Camera-type eye (tissue), 1 donor: ENCODE data around the gene CXCR1. TPM values are rescaled to one million over a fixed set of nuclear protein-coding genes. Genes with fewer than 3 reads are reported as not detected.

Experiments
- total RNA-seq: library from RNA; depleted of rRNA; stranded (reverse); fragments of >200 nt; gene quantifications from one replicate; pipeline ENCODE4 v1.2.3, GENCODE V29; 2014

The CXCR1 gene
- 0.33 TPM for total RNA-seq

DNA sequence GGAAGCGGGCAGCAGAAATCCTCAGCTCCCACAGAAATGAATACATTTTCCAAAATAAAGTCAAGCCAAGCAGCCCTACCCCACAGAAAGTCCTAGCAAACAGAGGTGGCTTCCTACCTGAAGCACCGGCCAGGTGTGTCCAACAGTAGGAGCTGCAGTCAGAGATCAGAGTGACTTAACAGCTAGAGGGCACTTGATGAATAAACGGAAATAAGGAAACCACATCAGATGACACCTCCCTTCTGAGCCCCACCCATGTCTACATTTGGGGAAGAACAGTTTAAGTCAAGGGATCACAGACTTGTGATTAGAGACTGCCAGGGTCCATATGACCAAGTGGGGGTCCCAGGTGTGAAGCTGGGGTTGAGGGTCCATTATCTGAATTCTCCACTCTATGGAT lies at the start of gene CXCR1:
CXCR1 (minus strand) TSS at position 172 of the 400 bp plus-strand sequence. CDS start 1,751 bp downstream, outside the sequence.

DNA sequence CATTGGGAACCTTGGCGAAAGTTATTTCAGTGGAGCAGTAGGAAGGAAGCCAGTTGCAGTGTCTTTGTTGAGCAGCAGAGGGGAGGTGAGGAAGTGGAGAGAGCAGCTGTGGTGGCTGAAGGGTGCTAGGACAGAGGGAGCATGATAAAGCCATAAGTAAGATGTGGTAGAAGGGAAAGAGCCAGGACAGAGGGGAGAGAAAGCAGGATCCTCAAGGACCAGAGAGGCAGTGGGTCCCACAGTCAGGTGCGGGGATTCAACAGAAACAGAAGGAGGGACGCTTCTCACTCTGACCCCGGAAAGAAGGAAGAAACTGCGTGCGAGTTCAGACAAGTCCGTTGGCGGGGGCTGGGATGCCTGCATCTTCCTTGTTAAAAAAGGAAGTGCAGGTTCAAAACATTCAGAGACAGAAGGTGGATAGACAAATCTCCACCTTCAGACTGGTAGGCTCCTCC lies 41.1 kb downstream of the CXCR1 start, which contains the start of gene CXCR2:
CXCR2 (plus strand) TSS at position 403 of the 455 bp plus-strand sequence. CDS start 8,774 bp downstream, outside the sequence.

Other genes starting within 250 kb of the CXCR1 start
- gene TNS1, start 164.0 kb downstream of the CXCR1 start, total RNA-seq, result 132 TPM
- not detected for gene RUFY4, start 97.7 kb downstream of the CXCR1 start, total RNA-seq
- 0.99 TPM for gene CXCR2, start 40.9 kb downstream of the CXCR1 start, total RNA-seq
- 138 TPM for gene ARPC2, start 50.2 kb upstream of the CXCR1 start, total RNA-seq
- not detected for gene GPBAR1, start 94.1 kb upstream of the CXCR1 start, total RNA-seq
- gene AAMP, start 103.2 kb upstream of the CXCR1 start, total RNA-seq, result 126 TPM
- 26.2 TPM for gene PNKD, start 103.6 kb upstream of the CXCR1 start, total RNA-seq
- 56.5 TPM for gene TMBIM1, start 125.5 kb upstream of the CXCR1 start, total RNA-seq
- gene CATIP, start 189.9 kb upstream of the CXCR1 start, total RNA-seq, result not detected
- 7.8 TPM for gene SLC11A1, start 215.3 kb upstream of the CXCR1 start, total RNA-seq
- 59.0 TPM for gene CTDSP1, start 232.9 kb upstream of the CXCR1 start, total RNA-seq